ENCODE measurements around the gene INPP5B. TPM values are rescaled to one million over a fixed set of nuclear protein-coding genes. Genes with fewer than 3 reads are reported as not detected.

Gene INPP5B
- total RNA-seq, 4 donors from 2014 or later = 32.6 to 80.8 (median 37.7) TPM

DNA sequence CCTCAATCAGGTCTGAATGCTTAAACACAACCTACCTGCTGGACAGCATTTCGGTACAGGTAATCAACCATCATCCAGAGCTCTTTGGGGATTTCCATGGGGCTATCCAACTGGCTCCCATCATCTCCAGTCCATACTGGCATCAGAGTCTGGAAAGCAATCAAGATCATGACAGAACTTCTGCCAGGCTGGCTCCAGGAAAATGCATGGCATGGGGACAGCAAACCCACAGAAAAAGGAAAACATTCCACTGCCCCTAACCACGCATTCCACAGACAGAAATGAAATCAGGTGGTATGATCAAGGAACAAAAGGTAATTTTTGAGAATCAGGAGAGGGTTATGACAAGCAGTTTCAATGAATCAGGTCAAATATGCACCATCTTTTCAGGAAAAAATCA lies 78.4 kb downstream of the INPP5B start:
- no peaks in the 10 kb centered on the region for H3K27me3 ChIP-seq
- WGBS, 2 donors (ENCODE audit: low coverage in 1 of 2) = 80 to 86% methylated on average over 1 to 2 of the region's 2 CpGs
- no peak overlapping the region for H3K4me3 ChIP-seq
- TF ChIP-seq, protein P1, sequence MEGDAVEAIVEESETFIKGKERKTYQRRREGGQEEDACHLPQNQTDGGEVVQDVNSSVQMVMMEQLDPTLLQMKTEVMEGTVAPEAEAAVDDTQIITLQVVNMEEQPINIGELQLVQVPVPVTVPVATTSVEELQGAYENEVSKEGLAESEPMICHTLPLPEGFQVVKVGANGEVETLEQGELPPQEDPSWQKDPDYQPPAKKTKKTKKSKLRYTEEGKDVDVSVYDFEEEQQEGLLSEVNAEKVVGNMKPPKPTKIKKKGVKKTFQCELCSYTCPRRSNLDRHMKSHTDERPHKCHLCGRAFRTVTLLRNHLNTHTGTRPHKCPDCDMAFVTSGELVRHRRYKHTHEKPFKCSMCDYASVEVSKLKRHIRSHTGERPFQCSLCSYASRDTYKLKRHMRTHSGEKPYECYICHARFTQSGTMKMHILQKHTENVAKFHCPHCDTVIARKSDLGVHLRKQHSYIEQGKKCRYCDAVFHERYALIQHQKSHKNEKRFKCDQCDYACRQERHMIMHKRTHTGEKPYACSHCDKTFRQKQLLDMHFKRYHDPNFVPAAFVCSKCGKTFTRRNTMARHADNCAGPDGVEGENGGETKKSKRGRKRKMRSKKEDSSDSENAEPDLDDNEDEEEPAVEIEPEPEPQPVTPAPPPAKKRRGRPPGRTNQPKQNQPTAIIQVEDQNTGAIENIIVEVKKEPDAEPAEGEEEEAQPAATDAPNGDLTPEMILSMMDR (IDR thresholded peaks at IDR 0.05) = no peak
- TF ChIP-seq POLR2A (IDR thresholded peaks at IDR 0.05) = no peak
- no peak for TF ChIP-seq EP300 (IDR thresholded peaks at IDR 0.05)
- TF ChIP-seq POLR2AphosphoS5 (IDR thresholded peaks at IDR 0.05) = no peak
- no peak overlapping the region for H3K27ac ChIP-seq
- no peak for ATAC-seq
- peaks cover under 1 to 97% of the 10 kb centered on the region in 2 donors for H3K36me3 ChIP-seq
- no peaks in the 10 kb centered on the region for H3K9me3 ChIP-seq
- H3K4me1 ChIP-seq = no peaks in the 10 kb centered on the region

- no peak overlapping the region for H3K27ac ChIP-seq
- H3K27me3 ChIP-seq = no peaks in the 10 kb centered on the region
- no peak overlapping the region for H3K4me3 ChIP-seq
- no peaks in the 10 kb centered on the region for H3K4me1 ChIP-seq
- ATAC-seq = no peak
- no peaks in the 10 kb centered on the region for H3K9me3 ChIP-seq
- 60% methylated on average over 1 of the region's 6 CpGs; no CpG with 5 or more reads in 1 of the 2 donors for WGBS, 2 donors (ENCODE audit: low coverage in 1 of 2)
- TF ChIP-seq, protein P1 (IDR thresholded peaks at IDR 0.05) = no peak
- TF ChIP-seq EP300 (IDR thresholded peaks at IDR 0.05) (no peak), POLR2AphosphoS5 (IDR thresholded peaks at IDR 0.05) (no peak), POLR2A (IDR thresholded peaks at IDR 0.05) (no peak)
- H3K36me3 ChIP-seq = peaks cover 0 to 97% of the 10 kb centered on the region in 2 donors
Measured at GRCh38 chr1:37867784-37868183, 79.1 kb downstream of the INPP5B start.

- Histone ChIP-seq H3K9me3 (no peaks in the 10 kb centered on the region), H3K27ac (no peak overlapping the region), H3K4me3 (no peak overlapping the region), H3K27me3 (no peaks in the 10 kb centered on the region), H3K4me1 (no peaks in the 10 kb centered on the region), H3K36me3 (peaks cover 0 to 99% of the 10 kb centered on the region in 2 donors)
- no peak for ATAC-seq
- TF ChIP-seq POLR2AphosphoS5 (IDR thresholded peaks at IDR 0.05) (no peak), EP300 (IDR thresholded peaks at IDR 0.05) (no peak), POLR2A (IDR thresholded peaks at IDR 0.05) (no peak)
- TF ChIP-seq, protein P1 (IDR thresholded peaks at IDR 0.05) = no peak
- 83 to 100% methylated on average over 1 of the region's 1 CpG for WGBS, 2 donors (ENCODE audit: low coverage in 1 of 2)
Measured at GRCh38 chr1:37866491-37866890, 80.4 kb downstream of the INPP5B start.

GRCh38 chr1:37865348-37866120 lies 81.3 kb downstream of the INPP5B start:
- no peak for ATAC-seq
- TF ChIP-seq POLR2AphosphoS5 (IDR thresholded peaks at IDR 0.05) (no peak), POLR2A (IDR thresholded peaks at IDR 0.05) (no peak), EP300 (IDR thresholded peaks at IDR 0.05) (no peak)
- TF ChIP-seq, protein P1 (IDR thresholded peaks at IDR 0.05) = no peak
- peaks cover 0 to 3% (median 0%) of the 10 kb centered on the region in 3 donors for H3K4me1 ChIP-seq
- H3K27ac ChIP-seq = no peak overlapping the region
- H3K4me3 ChIP-seq = no peak overlapping the region
- peaks cover 0 to 96% of the 10 kb centered on the region in 2 donors for H3K36me3 ChIP-seq
- no peaks in the 10 kb centered on the region for H3K27me3 ChIP-seq
- no peaks in the 10 kb centered on the region for H3K9me3 ChIP-seq
- 76 to 87% methylated on average over 4 to 5 of the region's 6 CpGs for WGBS, 2 donors (ENCODE audit: low coverage in 1 of 2)

DNA sequence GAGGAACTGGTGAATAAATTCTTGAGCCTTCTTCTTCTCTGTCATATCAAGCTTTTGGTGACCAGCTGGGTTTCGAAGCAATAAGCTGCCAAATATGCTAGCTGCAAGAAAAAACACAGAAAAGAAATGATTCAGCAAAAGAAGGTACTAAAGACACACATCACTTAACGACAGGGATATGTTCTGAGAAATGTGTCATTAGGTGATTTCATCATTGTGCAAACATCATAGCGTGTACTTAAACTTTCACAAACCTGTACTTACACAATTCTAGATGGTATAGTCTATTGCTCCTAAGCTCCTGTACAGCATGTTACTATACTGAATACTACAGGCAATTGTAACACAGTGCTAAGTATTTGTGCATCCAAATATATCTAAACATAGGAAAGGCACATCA lies 84.5 kb downstream of the INPP5B start:
- WGBS, 2 donors (ENCODE audit: low coverage in 1 of 2) = 92 to 96% methylated on average over 3 of the region's 3 CpGs

More for the DNA sequence above, 84.5 kb downstream of the INPP5B start:
- no peak for ATAC-seq
- no peak for TF ChIP-seq EP300 (IDR thresholded peaks at IDR 0.05)
- TF ChIP-seq, protein P1 (IDR thresholded peaks at IDR 0.05) = no peak
- no peak for TF ChIP-seq POLR2AphosphoS5 (IDR thresholded peaks at IDR 0.05)
- TF ChIP-seq POLR2A (IDR thresholded peaks at IDR 0.05) = no peak
- Histone ChIP-seq H3K9me3 (no peaks in the 10 kb centered on the region), H3K4me1 (peaks cover 0 to 26% (median 4%) of the 10 kb centered on the region in 3 donors), H3K27ac (no peak overlapping the region), H3K36me3 (peaks cover 0 to 66% of the 10 kb centered on the region in 2 donors), H3K27me3 (no peaks in the 10 kb centered on the region), H3K4me3 (no peak overlapping the region)

Measured in gastroesophageal sphincter (tissue), 4 donors.